Progenitor cell of endocrine pancreas (in vitro differentiated cells): ENCODE data around the gene SIRPG. TPM values are rescaled to one million over a fixed set of nuclear protein-coding genes. Genes with fewer than 3 reads are reported as not detected.

Source experiments
- DNase-seq: peaks from one replicate; pipeline ENCODE4 v3.0.0; 2021; ENCODE audit warnings: low spot score; ENCODE audit not compliant: unreplicated experiment
- H3K27ac Mint-ChIP-seq: 2 replicates; pipeline ENCODE4 v1.8.0; 2021; ENCODE audit warnings: mild to moderate bottlenecking, moderate library complexity, mixed read lengths
- H3K27me3 Mint-ChIP-seq: 2 replicates; pipeline ENCODE4 v1.8.0; 2021; ENCODE audit warnings: mixed read lengths
- H3K36me3 Mint-ChIP-seq: 2 replicates; pipeline ENCODE4 v1.8.0; 2022; ENCODE audit warnings: mixed read lengths; ENCODE audit not compliant: insufficient read depth
- H3K4me1 Mint-ChIP-seq: 2 replicates; pipeline ENCODE4 v1.8.0; 2021; ENCODE audit warnings: low read depth, mixed read lengths
- H3K4me3 Mint-ChIP-seq: 2 replicates; pipeline ENCODE4 v1.8.0; 2021; ENCODE audit warnings: low read depth, mild to moderate bottlenecking, moderate library complexity, mixed read lengths
- H3K9me3 Mint-ChIP-seq: 2 replicates; pipeline ENCODE4 v1.8.0; 2021; ENCODE audit warnings: low read depth, mixed read lengths
- total RNA-seq: library from RNA; stranded (reverse); gene quantifications from 2 replicates; pipeline ENCODE4 v1.2.1, GENCODE V29; 2021
- TF ChIP-seq, protein P1 (sequence below): fragments of 200-600 bp; sonication (generic); IDR thresholded peaks from one replicate; pipeline ENCODE4 v1.5.0; 2021; ENCODE audit warnings: antibody characterized with exemption, mild to moderate bottlenecking; ENCODE audit not compliant: unreplicated experiment

Gene SIRPG
- total RNA-seq, 1 donor from 2014 or later, result not detected

GRCh38 chr20:1629321-1629720 lies 28.3 kb downstream of the SIRPG start:
- DNase-seq, result no peak
- no peaks in the 10 kb centered on the region for H3K36me3 Mint-ChIP-seq

GRCh38 chr20:1628621-1629020 lies 29.0 kb downstream of the SIRPG start:
- TF ChIP-seq, protein P1, sequence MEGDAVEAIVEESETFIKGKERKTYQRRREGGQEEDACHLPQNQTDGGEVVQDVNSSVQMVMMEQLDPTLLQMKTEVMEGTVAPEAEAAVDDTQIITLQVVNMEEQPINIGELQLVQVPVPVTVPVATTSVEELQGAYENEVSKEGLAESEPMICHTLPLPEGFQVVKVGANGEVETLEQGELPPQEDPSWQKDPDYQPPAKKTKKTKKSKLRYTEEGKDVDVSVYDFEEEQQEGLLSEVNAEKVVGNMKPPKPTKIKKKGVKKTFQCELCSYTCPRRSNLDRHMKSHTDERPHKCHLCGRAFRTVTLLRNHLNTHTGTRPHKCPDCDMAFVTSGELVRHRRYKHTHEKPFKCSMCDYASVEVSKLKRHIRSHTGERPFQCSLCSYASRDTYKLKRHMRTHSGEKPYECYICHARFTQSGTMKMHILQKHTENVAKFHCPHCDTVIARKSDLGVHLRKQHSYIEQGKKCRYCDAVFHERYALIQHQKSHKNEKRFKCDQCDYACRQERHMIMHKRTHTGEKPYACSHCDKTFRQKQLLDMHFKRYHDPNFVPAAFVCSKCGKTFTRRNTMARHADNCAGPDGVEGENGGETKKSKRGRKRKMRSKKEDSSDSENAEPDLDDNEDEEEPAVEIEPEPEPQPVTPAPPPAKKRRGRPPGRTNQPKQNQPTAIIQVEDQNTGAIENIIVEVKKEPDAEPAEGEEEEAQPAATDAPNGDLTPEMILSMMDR, result no peak
- H3K9me3 Mint-ChIP-seq, result no peaks in the 10 kb centered on the region
- H3K4me3 Mint-ChIP-seq, result no peak overlapping the region
- no peaks in the 10 kb centered on the region for H3K4me1 Mint-ChIP-seq
- peaks cover 18% of the 10 kb centered on the region for H3K27me3 Mint-ChIP-seq
- DNase-seq, result no peak
- H3K36me3 Mint-ChIP-seq, result no peaks in the 10 kb centered on the region
- no peak overlapping the region for H3K27ac Mint-ChIP-seq

More at GRCh38 chr20:1629321-1629720, 28.3 kb downstream of the SIRPG start:
- H3K4me1 Mint-ChIP-seq, result no peaks in the 10 kb centered on the region
- peaks cover 18% of the 10 kb centered on the region for H3K27me3 Mint-ChIP-seq
- no peak overlapping the region for H3K4me3 Mint-ChIP-seq
- H3K9me3 Mint-ChIP-seq, result no peaks in the 10 kb centered on the region
- TF ChIP-seq, protein P1, result no peak
- H3K27ac Mint-ChIP-seq, result no peak overlapping the region

GRCh38 chr20:1627200-1627550 lies 30.4 kb downstream of the SIRPG start:
- DNase-seq, result no peak
- Mint-ChIP-seq H3K9me3 (no peaks in the 10 kb centered on the region), H3K27ac (no peak overlapping the region), H3K36me3 (no peaks in the 10 kb centered on the region), H3K27me3 (peaks cover 21% of the 10 kb centered on the region), H3K4me3 (no peak overlapping the region), H3K4me1 (peaks cover 2% of the 10 kb centered on the region)
- TF ChIP-seq, protein P1, result no peak

DNA sequence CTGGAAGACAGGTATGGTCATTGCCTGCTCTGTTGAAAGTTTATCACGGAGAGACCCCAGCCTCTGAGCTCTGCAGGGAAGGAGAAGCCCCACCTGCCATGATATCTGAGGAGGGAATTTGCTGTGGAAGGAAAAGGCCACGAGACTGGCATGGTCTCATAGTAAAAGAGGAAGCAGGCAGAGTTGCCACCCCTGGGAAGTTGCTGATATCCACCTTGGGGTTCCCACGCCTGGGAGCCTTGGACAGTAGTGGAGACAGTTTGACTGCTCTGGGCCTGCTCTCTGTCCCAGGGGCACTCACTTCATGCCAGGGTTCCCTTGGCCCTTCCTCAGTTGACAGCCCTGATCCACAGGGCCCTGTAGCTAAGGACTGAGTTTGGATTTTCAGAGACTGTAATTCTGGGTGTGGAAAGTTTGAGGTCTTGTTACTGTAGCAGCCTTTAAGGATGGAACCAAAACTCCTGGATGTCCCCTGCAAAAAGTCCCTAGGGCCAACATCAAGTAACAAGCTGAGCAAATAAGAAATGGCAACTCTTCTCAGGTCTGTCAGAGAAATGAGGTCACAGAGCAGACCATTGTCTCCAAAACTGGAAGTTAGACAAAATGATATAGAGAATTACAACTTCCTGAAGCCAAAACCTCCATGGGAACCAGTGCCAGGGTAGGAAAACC lies 30.9 kb downstream of the SIRPG start:
- Mint-ChIP-seq H3K27ac (no peak overlapping the region), H3K36me3 (no peaks in the 10 kb centered on the region), H3K9me3 (no peaks in the 10 kb centered on the region), H3K27me3 (peaks cover 21% of the 10 kb centered on the region), H3K4me3 (no peak overlapping the region), H3K4me1 (peaks cover 2% of the 10 kb centered on the region)
- TF ChIP-seq, protein P1, result no peak
- no peak for DNase-seq

DNA sequence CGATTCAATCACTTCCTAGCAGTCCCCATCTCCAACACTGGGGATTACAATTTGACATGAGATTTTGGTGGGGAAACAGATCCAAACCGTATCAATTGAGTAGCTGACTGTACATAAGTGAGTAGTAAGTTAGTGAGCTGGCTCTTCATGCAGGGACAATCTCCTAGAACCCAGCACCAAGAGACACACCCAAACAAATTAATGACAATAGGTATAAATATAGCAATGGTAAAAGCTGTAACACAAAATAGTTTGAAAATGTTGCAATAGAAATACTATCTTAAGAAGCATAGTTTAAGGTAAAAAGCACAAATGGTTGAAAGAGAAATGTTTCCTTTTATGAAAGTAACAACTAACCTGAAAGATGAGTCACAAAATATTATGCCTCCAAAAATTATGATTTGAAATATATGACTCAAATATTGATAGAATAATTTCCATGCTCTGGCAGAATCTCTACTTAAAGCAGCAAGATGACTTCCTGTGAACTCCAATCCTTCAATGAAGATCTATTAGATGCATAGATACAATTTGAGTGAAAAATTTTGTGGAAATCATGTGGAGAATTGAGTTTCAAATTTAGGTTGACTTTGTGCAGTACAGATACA lies 32.4 kb downstream of the SIRPG start:
- Mint-ChIP-seq H3K27me3 (peaks cover 21% of the 10 kb centered on the region), H3K4me1 (peaks cover 2% of the 10 kb centered on the region), H3K4me3 (no peak overlapping the region), H3K36me3 (no peaks in the 10 kb centered on the region), H3K27ac (no peak overlapping the region), H3K9me3 (no peaks in the 10 kb centered on the region)
- TF ChIP-seq, protein P1, result no peak
- no peak for DNase-seq
